Measurements from ENCODE around the gene RNF123. TPM values are rescaled to one million over a fixed set of nuclear protein-coding genes. Genes with fewer than 3 reads are reported as not detected.

RNF123 gene
- total and polyA plus RNA-seq, 2 donors (not counting 1 experiment from before 2014, with no cell fraction given) = 51.8 to 69.0 TPM

DNA sequence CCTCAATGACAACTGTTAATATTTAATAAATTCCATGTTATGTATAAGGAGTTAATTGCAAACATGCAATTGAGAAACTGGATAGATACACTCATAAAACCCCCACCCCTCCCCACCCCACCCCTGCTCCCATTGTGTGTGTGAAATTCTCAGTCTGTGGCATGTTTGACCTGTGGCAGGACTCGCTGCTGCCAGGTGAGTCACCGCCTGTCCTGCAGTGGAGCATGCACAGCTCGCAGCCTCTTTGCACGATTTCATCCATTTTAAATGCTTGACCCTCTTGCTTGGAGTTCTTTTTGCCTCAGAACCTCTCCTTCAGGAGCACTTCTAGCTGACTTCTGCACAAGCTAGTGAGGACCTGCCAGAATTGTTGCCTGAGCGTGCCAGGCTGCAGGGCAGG is 20.5 kb upstream of the RNF123 start:
- no peaks in the 10 kb centered on the region for H3K9me3 Mint-ChIP-seq (ENCODE audit: insufficient read depth)
- H3K4me1 Mint-ChIP-seq = peaks cover 14% of the 10 kb centered on the region
- DNase-seq = no peak
- Histone ChIP-seq H4K20me1 (ENCODE audit: control insufficient read depth, insufficient read depth, low read length, poor library complexity, severe bottlenecking) (no peaks in the 10 kb centered on the region), H3K27me3 (replicated peaks in 1 of 4; ENCODE audit: control extremely low read depth in 1 of 4, control insufficient read depth in 3 of 4, insufficient read depth in 4 of 4, low read length in 3 of 4) (no peaks in the 10 kb centered on the region), H3K4me3 (ENCODE audit: control extremely low read depth in 1 of 5, extremely low read depth in 1 of 5, insufficient read depth in 1 of 5, low read depth in 2 of 5, low read length in 4 of 5) (no peak overlapping the region), H3K79me2 (ENCODE audit: control insufficient read depth, insufficient read depth, low read length) (peaks cover 4% of the 10 kb centered on the region), H3K4me1 (ENCODE audit: control insufficient read depth in 2 of 2, insufficient read depth in 2 of 2, low read length in 2 of 2) (peaks cover 5 to 7% of the 10 kb centered on the region in 2 donors), H3K9me3 (ENCODE audit: control extremely low read depth in 1 of 3, control insufficient read depth in 2 of 3, insufficient read depth in 1 of 3, low read length in 2 of 3) (peaks cover 0 to 5% (median 0%) of the 10 kb centered on the region in 3 donors), H3K9ac (ENCODE audit: low read length) (no peak overlapping the region), H3K27ac (ENCODE audit: low read length in 2 of 2) (no peak overlapping the region), H3K36me3 (replicated peaks in 1 of 2; ENCODE audit: control extremely low read depth in 1 of 2, control insufficient read depth in 1 of 2, extremely low read depth in 1 of 2, insufficient read depth in 2 of 2, low read length in 1 of 2) (no peaks in the 10 kb centered on the region), H2AFZ (ENCODE audit: insufficient read depth, low read depth, low read length, poor library complexity, severe bottlenecking) (no peak overlapping the region), H3K4me2 (replicated peaks; ENCODE audit: low read depth, low read length, poor library complexity, severe bottlenecking) (no peak overlapping the region)
- ChIA-PET CTCF (interaction anchor here (5.0 kb wide), 1 partner anchor 129 kb away, joined by 161 read pairs; no protein-coding TSS in a partner anchor), POLR2A (no interaction called here)
- intact Hi-C loops (cut with micrococcal nuclease) = no loop called here
- no peak for TF ChIP-seq EZH2 (IDR thresholded peaks at IDR 0.05; ENCODE audit: borderline replicate concordance, insufficient read depth, low read depth, low read length, poor library complexity, severe bottlenecking)
- TF ChIP-seq, protein P1, sequence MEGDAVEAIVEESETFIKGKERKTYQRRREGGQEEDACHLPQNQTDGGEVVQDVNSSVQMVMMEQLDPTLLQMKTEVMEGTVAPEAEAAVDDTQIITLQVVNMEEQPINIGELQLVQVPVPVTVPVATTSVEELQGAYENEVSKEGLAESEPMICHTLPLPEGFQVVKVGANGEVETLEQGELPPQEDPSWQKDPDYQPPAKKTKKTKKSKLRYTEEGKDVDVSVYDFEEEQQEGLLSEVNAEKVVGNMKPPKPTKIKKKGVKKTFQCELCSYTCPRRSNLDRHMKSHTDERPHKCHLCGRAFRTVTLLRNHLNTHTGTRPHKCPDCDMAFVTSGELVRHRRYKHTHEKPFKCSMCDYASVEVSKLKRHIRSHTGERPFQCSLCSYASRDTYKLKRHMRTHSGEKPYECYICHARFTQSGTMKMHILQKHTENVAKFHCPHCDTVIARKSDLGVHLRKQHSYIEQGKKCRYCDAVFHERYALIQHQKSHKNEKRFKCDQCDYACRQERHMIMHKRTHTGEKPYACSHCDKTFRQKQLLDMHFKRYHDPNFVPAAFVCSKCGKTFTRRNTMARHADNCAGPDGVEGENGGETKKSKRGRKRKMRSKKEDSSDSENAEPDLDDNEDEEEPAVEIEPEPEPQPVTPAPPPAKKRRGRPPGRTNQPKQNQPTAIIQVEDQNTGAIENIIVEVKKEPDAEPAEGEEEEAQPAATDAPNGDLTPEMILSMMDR (IDR thresholded peaks at IDR 0.05) = no peak
- H3K27ac Mint-ChIP-seq = no peak overlapping the region
- WGBS (ENCODE audit: insufficient coverage) = 75% methylated on average over 4 of the region's 5 CpGs
- H3K27me3 Mint-ChIP-seq = peaks cover 3% of the 10 kb centered on the region
- ATAC-seq (ENCODE audit: low read depth) = no peak
- no peak overlapping the region for H3K4me3 Mint-ChIP-seq

DNA sequence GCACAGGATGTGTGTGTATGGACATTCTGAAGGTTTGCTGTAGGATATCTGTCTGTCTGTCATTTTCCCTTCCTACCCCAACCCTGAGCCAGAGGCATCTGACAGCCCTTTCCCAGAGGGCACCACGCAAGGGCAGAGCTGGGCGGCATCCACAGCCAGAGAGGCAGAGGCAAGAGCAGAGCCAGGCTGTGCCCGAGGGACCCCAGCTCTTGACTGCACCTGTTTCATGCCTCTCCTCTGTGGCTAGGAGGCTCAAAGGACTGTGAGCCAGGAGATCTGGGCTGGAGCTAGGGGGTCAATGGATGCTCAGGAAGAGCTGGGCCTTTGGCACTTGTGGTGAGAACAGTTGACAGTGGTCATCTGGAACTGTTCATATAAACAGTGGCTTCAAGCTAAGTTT is 20.0 kb upstream of the RNF123 start:
- no peaks in the 10 kb centered on the region for H4K20me1 ChIP-seq (ENCODE audit: control insufficient read depth, insufficient read depth, low read length, poor library complexity, severe bottlenecking)
- ATAC-seq (ENCODE audit: low read depth) (no peak), DNase-seq (no peak)
- Mint-ChIP-seq H3K9me3 (ENCODE audit: insufficient read depth) (no peaks in the 10 kb centered on the region), H3K27me3 (peaks cover 3% of the 10 kb centered on the region), H3K4me3 (no peak overlapping the region), H3K4me1 (peaks cover 18% of the 10 kb centered on the region), H3K27ac (no peak overlapping the region)
- H3K4me3 ChIP-seq (ENCODE audit: control extremely low read depth in 1 of 5, extremely low read depth in 1 of 5, insufficient read depth in 1 of 5, low read depth in 2 of 5, low read length in 4 of 5) = no peak overlapping the region
- peaks cover 5 to 7% of the 10 kb centered on the region in 2 donors for H3K4me1 ChIP-seq (ENCODE audit: control insufficient read depth in 2 of 2, insufficient read depth in 2 of 2, low read length in 2 of 2)
- H3K27ac ChIP-seq (ENCODE audit: low read length in 2 of 2) = no peak overlapping the region
- intact Hi-C loops (cut with micrococcal nuclease) = no loop called here
- WGBS (ENCODE audit: insufficient coverage) = 74% methylated on average over 3 of the region's 3 CpGs
- H3K9ac ChIP-seq (ENCODE audit: low read length) = no peak overlapping the region
- no peak for TF ChIP-seq EZH2 (IDR thresholded peaks at IDR 0.05; ENCODE audit: borderline replicate concordance, insufficient read depth, low read depth, low read length, poor library complexity, severe bottlenecking)
- no peak overlapping the region for H2AFZ ChIP-seq (ENCODE audit: insufficient read depth, low read depth, low read length, poor library complexity, severe bottlenecking)
- no peaks in the 10 kb centered on the region for H3K36me3 ChIP-seq (replicated peaks in 1 of 2; ENCODE audit: control extremely low read depth in 1 of 2, control insufficient read depth in 1 of 2, extremely low read depth in 1 of 2, insufficient read depth in 2 of 2, low read length in 1 of 2)
- CTCF ChIA-PET = interaction anchor here (5.0 kb wide), 1 partner anchor 130 kb away, joined by 161 read pairs; no protein-coding TSS in a partner anchor
- peaks cover 0 to 5% (median 0%) of the 10 kb centered on the region in 3 donors for H3K9me3 ChIP-seq (ENCODE audit: control extremely low read depth in 1 of 3, control insufficient read depth in 2 of 3, insufficient read depth in 1 of 3, low read length in 2 of 3)
- POLR2A ChIA-PET = no interaction called here
- no peaks in the 10 kb centered on the region for H3K27me3 ChIP-seq (replicated peaks in 1 of 4; ENCODE audit: control extremely low read depth in 1 of 4, control insufficient read depth in 3 of 4, insufficient read depth in 4 of 4, low read length in 3 of 4)
- peaks cover 6% of the 10 kb centered on the region for H3K79me2 ChIP-seq (ENCODE audit: control insufficient read depth, insufficient read depth, low read length)
- no peak overlapping the region for H3K4me2 ChIP-seq (replicated peaks; ENCODE audit: low read depth, low read length, poor library complexity, severe bottlenecking)
